ENCODE results near the gene SEPTIN10.

SEPTIN10 gene

DNA sequence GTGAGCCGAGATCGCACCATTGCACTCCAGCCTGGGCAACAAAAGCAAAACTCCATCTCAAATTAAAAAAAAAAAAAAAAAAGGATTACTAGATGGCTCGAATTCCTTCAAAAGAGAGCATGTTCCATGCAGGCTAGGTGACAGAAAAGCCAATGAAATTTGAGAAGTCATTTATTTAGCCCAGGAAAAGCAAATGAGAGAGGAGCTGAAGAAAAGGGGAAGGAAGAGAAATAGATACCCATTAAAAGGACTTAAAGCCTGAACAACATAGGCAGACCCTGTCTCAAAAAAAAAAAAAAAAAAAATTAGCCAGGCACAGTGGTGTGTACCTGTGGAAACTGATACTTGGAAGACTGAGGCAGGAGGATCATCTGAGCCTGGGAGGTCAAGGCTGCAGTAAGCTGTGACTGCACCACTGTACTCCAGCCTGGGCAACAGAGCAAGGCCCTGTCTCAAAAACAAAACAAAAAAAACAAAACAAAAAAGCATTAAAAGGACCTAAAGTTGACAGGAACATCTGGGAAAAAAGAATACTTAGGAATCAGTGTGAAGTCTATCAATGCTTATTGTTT is 11.1 kb downstream of the SEPTIN10 start:
- no peaks in the 10 kb centered on the region for H3K36me3 ChIP-seq (ENCODE audit: insufficient read depth, low read length)
- no peaks in the 10 kb centered on the region for H3K79me2 ChIP-seq (ENCODE audit: insufficient read depth, low read length)
- no peak overlapping the region for H3K9ac ChIP-seq (ENCODE audit: low read depth, low read length, poor library complexity, severe bottlenecking)
- no peaks in the 10 kb centered on the region for H3K27me3 ChIP-seq (ENCODE audit: insufficient read depth, low read length, poor library complexity, severe bottlenecking)
- no peaks in the 10 kb centered on the region for H3K9me2 ChIP-seq (replicated peaks; ENCODE audit: low read depth, low read length)
- no peaks in the 10 kb centered on the region for H4K20me1 ChIP-seq (ENCODE audit: insufficient read depth, low read length, poor library complexity, severe bottlenecking)
- TF ChIP-seq EZH2phosphoT487 (IDR thresholded peaks at IDR 0.05; ENCODE audit: borderline replicate concordance), result no peak
- no peak for TF ChIP-seq CTCF (conservative IDR thresholded peaks at IDR 0.05; ENCODE audit: low read length)
- H3K4me3 ChIP-seq (ENCODE audit: low read length, poor library complexity, severe bottlenecking), result no peak overlapping the region
- H3K9me3 ChIP-seq (ENCODE audit: insufficient read depth, low read depth, low read length), result no peaks in the 10 kb centered on the region
- H2AFZ ChIP-seq (ENCODE audit: low read length), result no peak overlapping the region
- no peaks in the 10 kb centered on the region for H3K4me1 ChIP-seq (ENCODE audit: insufficient read depth, low read length, poor library complexity, severe bottlenecking)
- H3F3A ChIP-seq (ENCODE audit: low read depth), result no peaks in the 10 kb centered on the region
- H3K4me2 ChIP-seq (ENCODE audit: low read depth, low read length, poor library complexity, severe bottlenecking), result no peak overlapping the region

DNA sequence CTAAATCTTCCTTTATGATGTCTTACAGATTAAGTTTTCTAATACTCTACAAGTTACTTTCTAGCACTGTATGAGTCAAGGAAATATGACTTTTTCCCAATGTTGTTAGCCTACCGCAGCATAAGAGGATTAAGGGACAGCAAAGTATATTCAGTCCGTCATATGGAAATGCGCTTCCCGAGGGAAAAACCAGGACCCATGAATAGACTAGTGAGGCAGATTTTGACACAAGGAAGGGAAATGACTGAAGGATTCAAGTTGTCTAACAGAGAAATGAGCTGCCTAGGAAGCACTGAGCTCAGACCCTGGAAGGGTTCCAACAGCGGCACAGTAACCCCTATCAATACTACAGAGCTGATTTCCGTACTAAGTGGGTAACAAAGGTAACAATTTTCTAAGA is 12.0 kb downstream of the SEPTIN10 start:
- Histone ChIP-seq H3K4me1 (ENCODE audit: insufficient read depth, low read length, poor library complexity, severe bottlenecking) (no peaks in the 10 kb centered on the region), H3K36me3 (ENCODE audit: insufficient read depth, low read length) (no peaks in the 10 kb centered on the region), H4K20me1 (ENCODE audit: insufficient read depth, low read length, poor library complexity, severe bottlenecking) (no peaks in the 10 kb centered on the region), H3K9ac (ENCODE audit: low read depth, low read length, poor library complexity, severe bottlenecking) (no peak overlapping the region), H3K79me2 (ENCODE audit: insufficient read depth, low read length) (no peaks in the 10 kb centered on the region), H3K9me3 (ENCODE audit: insufficient read depth, low read depth, low read length) (no peaks in the 10 kb centered on the region), H3K4me3 (ENCODE audit: low read length, poor library complexity, severe bottlenecking) (no peak overlapping the region), H3K9me2 (replicated peaks; ENCODE audit: low read depth, low read length) (no peaks in the 10 kb centered on the region), H3K27me3 (ENCODE audit: insufficient read depth, low read length, poor library complexity, severe bottlenecking) (no peaks in the 10 kb centered on the region), H3F3A (ENCODE audit: low read depth) (no peaks in the 10 kb centered on the region), H3K4me2 (ENCODE audit: low read depth, low read length, poor library complexity, severe bottlenecking) (no peak overlapping the region), H2AFZ (ENCODE audit: low read length) (no peak overlapping the region)
- TF ChIP-seq EZH2phosphoT487 (IDR thresholded peaks at IDR 0.05; ENCODE audit: borderline replicate concordance), result no peak

DNA sequence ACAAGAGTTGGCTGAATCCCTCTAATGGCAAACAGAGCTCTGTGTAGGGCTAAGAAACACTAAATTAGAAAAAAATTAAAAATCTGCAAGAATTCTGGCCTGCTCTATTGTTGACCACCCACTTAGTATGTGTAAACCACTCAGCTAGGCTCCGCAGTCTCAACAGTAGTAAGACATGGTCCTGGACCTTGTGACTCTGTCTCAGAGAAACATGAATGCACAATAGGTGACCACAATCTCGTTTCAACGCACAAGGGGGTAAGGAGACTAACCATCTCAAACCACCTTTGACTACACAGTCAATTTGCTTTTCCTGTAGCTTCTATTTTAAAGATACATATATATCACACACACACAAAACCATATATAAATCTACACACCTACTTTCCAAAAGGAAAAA is 16.5 kb downstream of the SEPTIN10 start:
- H3K36me3 ChIP-seq (ENCODE audit: insufficient read depth, low read length), result no peaks in the 10 kb centered on the region
- H3K9me3 ChIP-seq (ENCODE audit: insufficient read depth, low read depth, low read length), result no peaks in the 10 kb centered on the region
- H3K9ac ChIP-seq (ENCODE audit: low read depth, low read length, poor library complexity, severe bottlenecking), result no peak overlapping the region
- H3K4me2 ChIP-seq (ENCODE audit: low read depth, low read length, poor library complexity, severe bottlenecking), result no peak overlapping the region
- no peaks in the 10 kb centered on the region for H3F3A ChIP-seq (ENCODE audit: low read depth)
- no peaks in the 10 kb centered on the region for H3K27me3 ChIP-seq (ENCODE audit: insufficient read depth, low read length, poor library complexity, severe bottlenecking)
- H3K9me2 ChIP-seq (replicated peaks; ENCODE audit: low read depth, low read length), result no peaks in the 10 kb centered on the region
- no peaks in the 10 kb centered on the region for H3K4me1 ChIP-seq (ENCODE audit: insufficient read depth, low read length, poor library complexity, severe bottlenecking)
- H3K4me3 ChIP-seq (ENCODE audit: low read length, poor library complexity, severe bottlenecking), result no peak overlapping the region
- TF ChIP-seq CTCF (conservative IDR thresholded peaks at IDR 0.05; ENCODE audit: low read length), result no peak
- no peak overlapping the region for H2AFZ ChIP-seq (ENCODE audit: low read length)
- no peaks in the 10 kb centered on the region for H4K20me1 ChIP-seq (ENCODE audit: insufficient read depth, low read length, poor library complexity, severe bottlenecking)
- H3K79me2 ChIP-seq (ENCODE audit: insufficient read depth, low read length), result no peaks in the 10 kb centered on the region

- no peaks in the 10 kb centered on the region for H3K9me2 ChIP-seq (replicated peaks; ENCODE audit: low read depth, low read length)
- no peaks in the 10 kb centered on the region for H3K79me2 ChIP-seq (ENCODE audit: insufficient read depth, low read length)
- no peak overlapping the region for H2AFZ ChIP-seq (ENCODE audit: low read length)
- no peaks in the 10 kb centered on the region for H3K9me3 ChIP-seq (ENCODE audit: insufficient read depth, low read depth, low read length)
- TF ChIP-seq CTCF (conservative IDR thresholded peaks at IDR 0.05; ENCODE audit: low read length) (no peak), EZH2phosphoT487 (IDR thresholded peaks at IDR 0.05; ENCODE audit: borderline replicate concordance) (no peak)
- no peaks in the 10 kb centered on the region for H3K36me3 ChIP-seq (ENCODE audit: insufficient read depth, low read length)
- no peak overlapping the region for H3K9ac ChIP-seq (ENCODE audit: low read depth, low read length, poor library complexity, severe bottlenecking)
- H3K4me1 ChIP-seq (ENCODE audit: insufficient read depth, low read length, poor library complexity, severe bottlenecking), result no peaks in the 10 kb centered on the region
- H3K27me3 ChIP-seq (ENCODE audit: insufficient read depth, low read length, poor library complexity, severe bottlenecking), result no peaks in the 10 kb centered on the region
- H3K4me3 ChIP-seq (ENCODE audit: low read length, poor library complexity, severe bottlenecking), result no peak overlapping the region
- no peaks in the 10 kb centered on the region for H4K20me1 ChIP-seq (ENCODE audit: insufficient read depth, low read length, poor library complexity, severe bottlenecking)
- no peak overlapping the region for H3K4me2 ChIP-seq (ENCODE audit: low read depth, low read length, poor library complexity, severe bottlenecking)
- no peaks in the 10 kb centered on the region for H3F3A ChIP-seq (ENCODE audit: low read depth)
Measured at GRCh38 chr2:109595644-109596043, 18.1 kb downstream of the SEPTIN10 start.

Data from Loucy (cell line).